Posterior cingulate gyrus (tissue), 11 donors: ENCODE results near the gene MMP20.
"Not testable (repeated sequence)": the region's sequence is repeated elsewhere in the genome, so short reads cannot be mapped to it uniquely, and the experiment has no call there.

ENCODE experiments used
- DNase-seq, 10 donors: peaks; one replicate each; pipeline versions ENCODE4 v3.0.0 to v3.0.0-alpha.2; 2020 to 2021; ENCODE audit warnings: mixed read lengths in 3 of 10
- intact Hi-C: fragments of 100-400 bp; cut with DNase I; formaldehyde crosslinking; loops from one replicate; pipeline ENCODE4 v1.15.1; 2023

The MMP20 gene

GRCh38 chr11:102625177-102625576, at the start of gene MMP20:
TSS of gene MMP20 (minus strand) at chr11:102625332. CDS start at chr11:102625319, 13 bp downstream.
- intact Hi-C loops, result no loop called here
- no peak for DNase-seq

- intact Hi-C loops, result loop anchor here (5.0 kb wide), 1 partner anchor 382 kb away; no protein-coding TSS in a partner anchor
- no peak for DNase-seq
Observed at GRCh38 chr11:102669664-102670063, 44.5 kb upstream of the MMP20 start.

- peak in 1 of 10 donors; percentile 17 for DNase-seq
Observed at GRCh38 chr11:102666331-102666957, 41.3 kb upstream of the MMP20 start.

GRCh38 chr11:102664001-102664752, 39.0 kb upstream of the MMP20 start:
- peak in 1 of 10 donors; percentile 59 for DNase-seq
- intact Hi-C loops, result no loop called here

More at GRCh38 chr11:102666331-102666957, 41.3 kb upstream of the MMP20 start:
- intact Hi-C loops, result loop anchor here (1.0 to 5.0 kb wide), 2 partner anchors 325 to 379 kb away; no protein-coding TSS in a partner anchor

- DNase-seq, result no peak
- intact Hi-C loops, result no loop called here
Observed at GRCh38 chr11:102662607-102663006, 37.5 kb upstream of the MMP20 start.

GRCh38 chr11:102661040-102661439, 35.9 kb upstream of the MMP20 start:
- intact Hi-C loops, result no loop called here
- no peak for DNase-seq

GRCh38 chr11:102656528-102656927, 31.4 kb upstream of the MMP20 start:
- DNase-seq, result no peak
- intact Hi-C loops, result no loop called here

- no peak for DNase-seq
- intact Hi-C loops, result no loop called here
Observed at GRCh38 chr11:102655547-102655946, 30.4 kb upstream of the MMP20 start.

- intact Hi-C loops, result no loop called here
- DNase-seq, result no peak
Observed at GRCh38 chr11:102654761-102655160, 29.6 kb upstream of the MMP20 start.

GRCh38 chr11:102653744-102654291, 28.7 kb upstream of the MMP20 start:
- DNase-seq, result no peak
- intact Hi-C loops, result no loop called here

GRCh38 chr11:102647430-102647829, 22.3 kb upstream of the MMP20 start:
- intact Hi-C loops, result no loop called here

GRCh38 chr11:102643941-102644340, 18.8 kb upstream of the MMP20 start:
- DNase-seq, result no peak
- intact Hi-C loops, result no loop called here

More at GRCh38 chr11:102647430-102647829, 22.3 kb upstream of the MMP20 start:
- no peak for DNase-seq

- intact Hi-C loops, result no loop called here
- no peak for DNase-seq
Observed at GRCh38 chr11:102640946-102641345, 15.8 kb upstream of the MMP20 start.

- intact Hi-C loops, result no loop called here
- no peak for DNase-seq
Observed at GRCh38 chr11:102639656-102640055, 14.5 kb upstream of the MMP20 start.

GRCh38 chr11:102637731-102638130, 12.6 kb upstream of the MMP20 start:
- intact Hi-C loops, result no loop called here

GRCh38 chr11:102633385-102634026, 8.4 kb upstream of the MMP20 start:
- intact Hi-C loops, result no loop called here
- no peak for DNase-seq

More at GRCh38 chr11:102637731-102638130, 12.6 kb upstream of the MMP20 start:
- DNase-seq, result no peak

GRCh38 chr11:102632026-102632425, 6.9 kb upstream of the MMP20 start:
- DNase-seq, result no peak
- intact Hi-C loops, result no loop called here

- no peak for DNase-seq
- intact Hi-C loops, result no loop called here
Observed at GRCh38 chr11:102630598-102631448, 5.7 kb upstream of the MMP20 start.

- intact Hi-C loops, DNase-seq: not testable (repeated sequence)
Observed at GRCh38 chr11:102629908-102630307, 4.8 kb upstream of the MMP20 start.

GRCh38 chr11:102626676-102627075, 1.5 kb upstream of the MMP20 start:
- intact Hi-C loops, result no loop called here
- DNase-seq, result no peak
